GM12878 (cell line): Measurements from ENCODE around the gene PDZRN3. TPM values are rescaled to one million over a fixed set of nuclear protein-coding genes. Genes with fewer than 3 reads are reported as not detected.

Experiments
- ATAC-seq: fragments of 200-7000 bp; cut with Tn5 transposase; 3 replicates; pipeline ENCODE4 v1.9.1; 2020; ENCODE audit warnings: mild to moderate bottlenecking, moderate library complexity
- BruUV-seq: library from RNA; stranded (reverse); fragments of 400-500 nt; replicated peaks from 2 replicates; lab custom pipeline; 2021; lab: Mats Ljungman, UMichigan
- CTCF ChIA-PET: fragments of 300-600 bp; sonication (Branson Sonifier 250); formaldehyde crosslinking; extraction: SDS; loops from one replicate; lab custom pipeline; 2021; ENCODE audit warnings: inconsistent platforms; lab: Yijun Ruan, JAX
- POLR2A ChIA-PET: fragments of 350-600 bp; formaldehyde crosslinking; extraction: SDS; loops from one replicate; lab custom pipeline; 2021; ENCODE audit warnings: inconsistent platforms; lab: Charles Lee
- RAD21 ChIA-PET: fragments of 300-600 bp; sonication (Branson Sonifier 250); formaldehyde crosslinking; loops from one replicate; lab custom pipeline; 2023; ENCODE audit warnings: antibody characterized with exemption; ENCODE audit not compliant: unreplicated experiment; lab: Charles Lee
- SMC1A ChIA-PET: fragments of 300-600 bp; sonication (Branson Sonifier 250); formaldehyde crosslinking; loops from one replicate; lab custom pipeline; 2023; ENCODE audit not compliant: unreplicated experiment, uncharacterized antibody; lab: Charles Lee
- DNase-seq: peaks from one replicate; pipeline ENCODE4 v3.0.0-alpha.2; 2011; ENCODE audit warnings: low read depth, low spot score
- FAIRE-seq: peaks from 3 replicates; lab custom pipeline; 2011; peaks lifted over from hg19 to GRCh38; lab: Jason Lieb, UNC
- H2AFZ ChIP-seq: 2 replicates; pipeline ENCODE4 v1.6.0; 2011; ENCODE audit warnings: low read depth, low read length, control low read depth; ENCODE audit not compliant: control insufficient read depth
- H3K27ac ChIP-seq: 2 replicates; pipeline ENCODE4 v1.5.1; 2011; ENCODE audit warnings: control low read depth; ENCODE audit not compliant: control insufficient read depth, insufficient read depth
- H3K27me3 ChIP-seq, 2 experiments: replicated peaks in 1 of 2; 2 replicates each; pipeline versions ENCODE4 v1.6.0 to v1.6.1; 2011; ENCODE audit warnings: low read length in 1 of 2; ENCODE audit not compliant: control insufficient read depth in 2 of 2, insufficient read depth in 2 of 2
- H3K36me3 ChIP-seq, 2 experiments: 2 replicates each; pipeline ENCODE4 v1.5.1; 2011; ENCODE audit warnings: low read length in 1 of 2; ENCODE audit not compliant: control insufficient read depth in 2 of 2, insufficient read depth in 2 of 2
- H3K4me1 ChIP-seq: 2 replicates; pipeline ENCODE4 v1.6.1; 2011; ENCODE audit warnings: mild to moderate bottlenecking, low read length, moderate library complexity, mixed read lengths; ENCODE audit not compliant: control insufficient read depth, insufficient read depth
- H3K4me2 ChIP-seq: 2 replicates; pipeline ENCODE4 v1.6.0; 2011; ENCODE audit warnings: control low read depth; ENCODE audit not compliant: control insufficient read depth, insufficient read depth
- H3K4me3 ChIP-seq: fragments of 200-600 bp; sonication (generic); 2 replicates; pipeline ENCODE4 v1.5.1; 2016
- H3K79me2 ChIP-seq: 2 replicates; pipeline ENCODE4 v1.6.0; 2011; ENCODE audit warnings: low read length; ENCODE audit not compliant: control insufficient read depth, insufficient read depth
- H3K9ac ChIP-seq: 2 replicates; pipeline ENCODE4 v1.8.0; 2011; ENCODE audit warnings: low read length, control low read depth, mixed read lengths; ENCODE audit not compliant: control insufficient read depth, insufficient read depth
- H3K9me3 ChIP-seq: replicated peaks from 3 replicates; pipeline ENCODE4 v1.5.1; 2011; ENCODE audit warnings: mild to moderate bottlenecking, low read length; ENCODE audit not compliant: control insufficient read depth, insufficient read depth
- H4K20me1 ChIP-seq: 2 replicates; pipeline ENCODE4 v1.6.0; 2011; ENCODE audit not compliant: control insufficient read depth, insufficient read depth
- ASH2L ChIP-seq: fragments of 300-600, 200-600 bp; sonication (generic); IDR thresholded peaks from 2 replicates; pipeline ENCODE4 v1.6.1; 2017; ENCODE audit warnings: low read depth, mild to moderate bottlenecking, borderline replicate concordance
- BACH1 ChIP-seq: fragments of 450-650 bp; IDR thresholded peaks from 2 replicates; pipeline ENCODE4 v1.6.1; 2017; ENCODE audit warnings: mild to moderate bottlenecking, borderline replicate concordance
- CTCF ChIP-seq, 3 experiments: IDR thresholded peaks in 2 of 3; conservative IDR thresholded peaks in 1 of 3; 2 replicates each; pipeline ENCODE4 v1.5.1; 2011; ENCODE audit warnings: low read depth in 3 of 3, low read length in 3 of 3, mild to moderate bottlenecking in 3 of 3, control low read depth in 2 of 3, moderate library complexity in 2 of 3, inconsistent platforms in 1 of 3, mixed read lengths in 1 of 3; ENCODE audit not compliant: control insufficient read depth in 2 of 3, insufficient read depth in 1 of 3; ENCODE audit errors: extremely low read depth in 1 of 3
- NKRF ChIP-seq: fragments of 450-650 bp; conservative IDR thresholded peaks from 2 replicates; pipeline ENCODE4 v1.6.1; 2017; ENCODE audit warnings: mild to moderate bottlenecking, moderate library complexity
- TAF1 ChIP-seq: IDR thresholded peaks from 2 replicates; pipeline ENCODE4 v1.6.1; 2011; ENCODE audit warnings: mild to moderate bottlenecking, low read depth, low read length, borderline replicate concordance
- ZBTB40 ChIP-seq: fragments of 450-650 bp; IDR thresholded peaks from 2 replicates; pipeline ENCODE4 v1.6.1; 2016; ENCODE audit warnings: mild to moderate bottlenecking, moderate library complexity, borderline replicate concordance
- WGBS: methylation state at CpG from one replicate; pipeline ENCODE4 v1.1.6; 2016; ENCODE audit warnings: low lambda C conversion rate; ENCODE audit not compliant: insufficient replicate concordance, insufficient coverage; ENCODE audit errors: missing lambda C conversion rate; 5-methylcytosine and 5-hydroxymethylcytosine counted together
- in situ Hi-C: fragments of 300-500 bp; cut with MboI; formaldehyde crosslinking; loops from 9 replicates; pipeline ENCODE4 v1.14.3; 2018; ENCODE audit warnings: mixed read lengths
- intact Hi-C: fragments of 100-400 bp; cut with micrococcal nuclease; formaldehyde crosslinking; loops from one replicate; pipeline ENCODE4 v1.14.2; 2022; ENCODE audit not compliant: unreplicated experiment
- polyA plus RNA-seq, 11 experiments: library from polyadenylated mRNA; depleted of rRNA in 4 of 11; unstranded in 6 of 11; stranded (reverse) in 5 of 11; fragments of >200 nt; fragmentation: Nextera tagmentation in 4 of 11; fragmentation: Illumina TruSeq in 1 of 11; extraction: Ambion mirVana in 4 of 11; extraction: Trizol in 1 of 11; gene quantifications; 1 replicate in 1 of 11; 2 replicates in 10 of 11; pipeline versions ENCODE4 v1.2.1 to v1.2.3, GENCODE V29; 2011 to 2016; ENCODE audit warnings: inconsistent platforms in 2 of 11, missing spikeins in 2 of 11, low read depth in 1 of 11
- total RNA-seq, 4 experiments: library from RNA; depleted of rRNA in 3 of 4; stranded (reverse); fragments of >200 nt in 3 of 4; fragmentation: Illumina TruSeq in 1 of 4; extraction: Trizol in 1 of 4; gene quantifications; 2 replicates each; pipeline versions ENCODE4 v1.2.1 to v1.2.3, GENCODE V29; 2013 to 2021

PDZRN3 gene
- total and polyA plus RNA-seq, 10 of the 15 experiments (the other 5 are each of a cell fraction or from before 2014, with no cell fraction given) = 0.07 to 0.37 (median 0.12) TPM; not detected in 6

- no peak for DNase-seq
- Histone ChIP-seq H3K4me1 (no peaks in the 10 kb centered on the region), H3K27ac (no peak overlapping the region), H3K4me2 (no peak overlapping the region), H3K27me3 (no peaks in the 10 kb centered on the region), H3K4me3 (no peak overlapping the region), H3K9ac (no peak overlapping the region), H4K20me1 (no peaks in the 10 kb centered on the region), H3K9me3 (no peaks in the 10 kb centered on the region), H2AFZ (no peak overlapping the region), H3K79me2 (no peaks in the 10 kb centered on the region), H3K36me3 (no peaks in the 10 kb centered on the region)
- RAD21 ChIA-PET = no interaction called here
- no TSS peak for BruUV-seq
- FAIRE-seq = no peak
- SMC1A ChIA-PET = no interaction called here
- in situ Hi-C loops (no loop called here), intact Hi-C loops (no loop called here)
- no peak for ATAC-seq
- TF ChIP-seq TAF1 (no peak), CTCF (IDR thresholded peaks at IDR 0.05 in 2 of 3, conservative IDR thresholded peaks at IDR 0.05 in 1 of 3; ENCODE audit: control insufficient read depth in 2 of 3, extremely low read depth in 1 of 3, insufficient read depth in 1 of 3, low read depth in 3 of 3, low read length in 3 of 3) (no peak), ZBTB40 (no peak), ASH2L (no peak), BACH1 (no peak), NKRF (no peak)
- 39% methylated on average over 4 of the region's 4 CpGs for WGBS
- POLR2A ChIA-PET = no interaction called here
- CTCF ChIA-PET = interaction anchor here (0.9 kb wide), 1 partner anchor 17 kb away, joined by 3 read pairs; no protein-coding TSS in a partner anchor
Observed at GRCh38 chr3:73586190-73586589, 38.6 kb downstream of the PDZRN3 start.
